IMR-90 (cell line): Measurements from ENCODE around the gene TTLL9. TPM values are rescaled to one million over a fixed set of nuclear protein-coding genes. Genes with fewer than 3 reads are reported as not detected.

Source experiments
- ATAC-seq: fragments of 200-7000 bp; cut with Tn5 transposase; 2 replicates; pipeline ENCODE4 v1.9.1; 2020; ENCODE audit warnings: low read depth, mild to moderate bottlenecking, moderate library complexity
- BruUV-seq: library from RNA; stranded (reverse); fragments of 400-500 nt; replicated peaks from 2 replicates; lab custom pipeline; 2021; lab: Mats Ljungman, UMichigan
- CTCF ChIA-PET: fragments of 300-600 bp; formaldehyde crosslinking; extraction: SDS; loops from one replicate; lab custom pipeline; 2021; ENCODE audit warnings: antibody characterized with exemption; lab: Yijun Ruan, JAX
- POLR2A ChIA-PET: fragments of 300-600 bp; sonication (Branson Sonifier 250); formaldehyde crosslinking; loops from one replicate; lab custom pipeline; 2022; ENCODE audit warnings: antibody characterized with exemption; ENCODE audit not compliant: unreplicated experiment; lab: Charles Lee
- DNase-seq: peaks from one replicate; pipeline ENCODE4 v3.0.0; 2013
- H2AFZ ChIP-seq: replicated peaks from 2 replicates; pipeline ENCODE3; 2013; ENCODE audit warnings: low read length, mild to moderate bottlenecking; ENCODE audit not compliant: poor library complexity
- H2AK5ac ChIP-seq: 2 replicates; pipeline ENCODE4 v1.6.1; 2013; ENCODE audit warnings: low read depth, low read length, inconsistent platforms
- H2AK9ac ChIP-seq: replicated peaks from 2 replicates; pipeline ENCODE3; 2013; ENCODE audit warnings: mild to moderate bottlenecking, low read depth, low read length, moderate library complexity; ENCODE audit not compliant: poor library complexity
- H2BK120ac ChIP-seq: 2 replicates; pipeline ENCODE4 v1.6.1; 2013; ENCODE audit warnings: low read depth, low read length, inconsistent platforms
- H2BK15ac ChIP-seq: 3 replicates; pipeline ENCODE4 v1.6.1; 2013; ENCODE audit warnings: low read depth, low read length, inconsistent platforms
- H2BK20ac ChIP-seq: 2 replicates; pipeline ENCODE4 v1.6.1; 2013; ENCODE audit warnings: low read depth, mild to moderate bottlenecking, inconsistent platforms, low read length, moderate library complexity
- H2BK5ac ChIP-seq: 2 replicates; pipeline ENCODE4 v1.6.1; 2013; ENCODE audit warnings: mild to moderate bottlenecking, low read depth, low read length, inconsistent platforms; ENCODE audit not compliant: poor library complexity, severe bottlenecking
- H3K14ac ChIP-seq: replicated peaks from 2 replicates; pipeline ENCODE4 v1.6.1; 2013; ENCODE audit warnings: low read depth, low read length, inconsistent platforms
- H3K18ac ChIP-seq: 2 replicates; pipeline ENCODE4 v1.6.1; 2013; ENCODE audit warnings: low read depth, low read length, control low read depth
- H3K23ac ChIP-seq: 2 replicates; pipeline ENCODE4 v1.6.1; 2013; ENCODE audit warnings: low read depth, low read length, inconsistent platforms
- H3K27ac ChIP-seq: 2 replicates; pipeline ENCODE4 v1.5.1; 2013; ENCODE audit warnings: mild to moderate bottlenecking, control low read depth, low read length; ENCODE audit not compliant: insufficient read depth
- H3K27me3 ChIP-seq: 2 replicates; pipeline ENCODE4 v1.6.1; 2013; ENCODE audit warnings: low read length; ENCODE audit not compliant: control insufficient read depth, insufficient read depth
- H3K36me3 ChIP-seq: 2 replicates; pipeline ENCODE4 v1.6.1; 2013; ENCODE audit warnings: low read length, mixed read lengths; ENCODE audit not compliant: control insufficient read depth, insufficient read depth
- H3K4ac ChIP-seq: 2 replicates; pipeline ENCODE4 v1.6.1; 2013; ENCODE audit warnings: low read depth, low read length, inconsistent platforms
- H3K4me1 ChIP-seq: 2 replicates; pipeline ENCODE4 v1.6.1; 2013; ENCODE audit warnings: low read length, mixed read lengths; ENCODE audit not compliant: control insufficient read depth, insufficient read depth
- H3K4me2 ChIP-seq: 2 replicates; pipeline ENCODE4 v1.6.1; 2013; ENCODE audit warnings: low read depth, mild to moderate bottlenecking, control low read depth, low read length, moderate library complexity
- H3K4me3 ChIP-seq: 2 replicates; pipeline ENCODE4 v1.5.1; 2013; ENCODE audit warnings: low read depth, mild to moderate bottlenecking, control low read depth, low read length, moderate library complexity; ENCODE audit not compliant: insufficient read depth
- H3K56ac ChIP-seq: 2 replicates; pipeline ENCODE4 v1.6.1; 2013; ENCODE audit warnings: low read length, inconsistent platforms; ENCODE audit not compliant: insufficient read depth; ENCODE audit errors: extremely low read depth
- H3K79me1 ChIP-seq, 2 experiments: 2 replicates each; pipeline ENCODE4 v1.6.1; 2013; ENCODE audit warnings: low read length in 2 of 2, inconsistent platforms in 1 of 2, low read depth in 1 of 2
- H3K9ac ChIP-seq: 2 replicates; pipeline ENCODE4 v1.6.1; 2013; ENCODE audit warnings: low read depth, low read length, control low read depth
- H3K9me1 ChIP-seq: 2 replicates; pipeline ENCODE4 v1.6.1; 2013; ENCODE audit warnings: low read length, inconsistent platforms; ENCODE audit not compliant: insufficient read depth
- H3K9me3 ChIP-seq: 2 replicates; pipeline ENCODE4 v1.6.1; 2013; ENCODE audit warnings: low read length; ENCODE audit not compliant: control insufficient read depth, insufficient read depth
- H4K20me1 ChIP-seq: 2 replicates; pipeline ENCODE4 v1.6.1; 2013; ENCODE audit warnings: low read length, inconsistent platforms; ENCODE audit not compliant: insufficient read depth
- H4K5ac ChIP-seq: 2 replicates; pipeline ENCODE4 v1.6.1; 2013; ENCODE audit warnings: mild to moderate bottlenecking, low read depth, low read length, control low read depth
- H4K8ac ChIP-seq, 2 experiments: 2 replicates each; pipeline ENCODE4 v1.6.1; 2013; ENCODE audit warnings: low read depth in 2 of 2, low read length in 2 of 2, control low read depth in 1 of 2, inconsistent platforms in 1 of 2
- H4K91ac ChIP-seq: 2 replicates; pipeline ENCODE4 v1.6.1; 2013; ENCODE audit warnings: low read depth, low read length, inconsistent platforms; ENCODE audit not compliant: insufficient read depth
- BHLHE40 ChIP-seq: fragments of 150-350 bp; IDR thresholded peaks from 2 replicates; pipeline ENCODE4 v1.6.1; 2016; ENCODE audit warnings: mild to moderate bottlenecking, low read depth, low read length
- CEBPB ChIP-seq: IDR thresholded peaks from 2 replicates; pipeline ENCODE4 v1.6.1; 2012; ENCODE audit warnings: low read depth, low read length, improper control_type of control experiment
- CHD1 ChIP-seq: IDR thresholded peaks from 2 replicates; pipeline ENCODE4 v1.6.1; 2012; ENCODE audit warnings: low read depth, low read length, improper control_type of control experiment
- FOS ChIP-seq: fragments of 150-350 bp; IDR thresholded peaks from 2 replicates; pipeline ENCODE4 v1.6.1; 2016; ENCODE audit warnings: low read depth, low read length
- MAFK ChIP-seq: IDR thresholded peaks from 2 replicates; pipeline ENCODE4 v1.6.1; 2012; ENCODE audit warnings: low read depth, low read length, improper control_type of control experiment
- MAZ ChIP-seq: IDR thresholded peaks from 2 replicates; pipeline ENCODE4 v1.6.1; 2012; ENCODE audit warnings: low read depth, mild to moderate bottlenecking, low read length, improper control_type of control experiment, moderate library complexity, borderline replicate concordance
- NFE2L2 ChIP-seq: fragments of 150-350 bp; IDR thresholded peaks from 2 replicates; pipeline ENCODE4 v1.6.1; 2016; ENCODE audit warnings: low read depth, mild to moderate bottlenecking, low read length
- POLR2A ChIP-seq: IDR thresholded peaks from 2 replicates; pipeline ENCODE4 v1.6.1; 2012; ENCODE audit warnings: mild to moderate bottlenecking, low read depth, low read length
- RAD21 ChIP-seq: IDR thresholded peaks from 2 replicates; pipeline ENCODE4 v1.6.1; 2012; ENCODE audit warnings: low read length, improper control_type of control experiment
- RCOR1 ChIP-seq: IDR thresholded peaks from 2 replicates; pipeline ENCODE4 v1.6.1; 2012; ENCODE audit warnings: mild to moderate bottlenecking, low read length, improper control_type of control experiment; ENCODE audit not compliant: insufficient replicate concordance
- RFX5 ChIP-seq: IDR thresholded peaks from 2 replicates; pipeline ENCODE4 v1.8.0; 2012; ENCODE audit warnings: low read depth, mild to moderate bottlenecking, low read length, moderate library complexity
- SMC3 ChIP-seq: fragments of 150-350 bp; IDR thresholded peaks from 2 replicates; pipeline ENCODE4 v1.6.1; 2016; ENCODE audit warnings: low read depth, mild to moderate bottlenecking, antibody characterized with exemption, low read length, moderate library complexity
- WGBS, 2 experiments: methylation state at CpG; one replicate each; pipeline versions ENCODE4 v1.1.5 to v1.1.7; 2013; ENCODE audit warnings: missing lambda C conversion rate in 2 of 2; ENCODE audit not compliant: insufficient read length in 1 of 2; ENCODE audit errors: extremely low coverage in 2 of 2; 5-methylcytosine and 5-hydroxymethylcytosine counted together
- dilution Hi-C: fragments of 300-500 bp; cut with HindIII; formaldehyde crosslinking; loops from one replicate; pipeline ENCODE4 v1.14.3; 2018; ENCODE audit warnings: low sequenced_read_pairs; ENCODE audit not compliant: unreplicated experiment
- in situ Hi-C: fragments of 300-500 bp; cut with MboI; formaldehyde crosslinking; loops from 3 replicates; pipeline ENCODE4 v1.14.3; 2019; ENCODE audit warnings: low sequenced_read_pairs, inconsistent platforms, mixed read lengths
- intact Hi-C: fragments of 100-400 bp; cut with micrococcal nuclease; formaldehyde crosslinking; loops from 2 replicates; pipeline ENCODE4 v1.10.0; 2022
- polyA plus RNA-seq, 3 experiments: library from polyadenylated mRNA; depleted of rRNA; stranded (reverse); fragments of >200 nt; gene quantifications; 2 replicates each; pipeline ENCODE4 v1.2.3, GENCODE V29; 2012; ENCODE audit warnings: low replicate concordance in 1 of 3
- total RNA-seq: library from RNA; depleted of rRNA; stranded (reverse); fragments of >200 nt; gene quantifications from 2 replicates; pipeline ENCODE4 v1.2.3, GENCODE V29; 2012
- TF ChIP-seq, protein P1 (sequence below): fragments of 150-350 bp; IDR thresholded peaks from 2 replicates; pipeline ENCODE4 v1.6.1; 2017; ENCODE audit warnings: mild to moderate bottlenecking, antibody characterized with exemption, low read length, low read depth
- TF ChIP-seq, protein P2 (sequence below): conservative IDR thresholded peaks from 2 replicates; pipeline ENCODE4 v1.5.1; 2012; ENCODE audit warnings: mild to moderate bottlenecking, low read depth, low read length, improper control_type of control experiment
- TF ChIP-seq, protein P3 (sequence below): fragments of 150-350 bp; IDR thresholded peaks from 2 replicates; pipeline ENCODE4 v1.6.1; 2016; ENCODE audit warnings: low read depth, mild to moderate bottlenecking, low read length, moderate library complexity, borderline replicate concordance

TTLL9 gene
- total and polyA plus RNA-seq, 2 of the 4 experiments (the other 2 are of a cell fraction) = not detected

DNA sequence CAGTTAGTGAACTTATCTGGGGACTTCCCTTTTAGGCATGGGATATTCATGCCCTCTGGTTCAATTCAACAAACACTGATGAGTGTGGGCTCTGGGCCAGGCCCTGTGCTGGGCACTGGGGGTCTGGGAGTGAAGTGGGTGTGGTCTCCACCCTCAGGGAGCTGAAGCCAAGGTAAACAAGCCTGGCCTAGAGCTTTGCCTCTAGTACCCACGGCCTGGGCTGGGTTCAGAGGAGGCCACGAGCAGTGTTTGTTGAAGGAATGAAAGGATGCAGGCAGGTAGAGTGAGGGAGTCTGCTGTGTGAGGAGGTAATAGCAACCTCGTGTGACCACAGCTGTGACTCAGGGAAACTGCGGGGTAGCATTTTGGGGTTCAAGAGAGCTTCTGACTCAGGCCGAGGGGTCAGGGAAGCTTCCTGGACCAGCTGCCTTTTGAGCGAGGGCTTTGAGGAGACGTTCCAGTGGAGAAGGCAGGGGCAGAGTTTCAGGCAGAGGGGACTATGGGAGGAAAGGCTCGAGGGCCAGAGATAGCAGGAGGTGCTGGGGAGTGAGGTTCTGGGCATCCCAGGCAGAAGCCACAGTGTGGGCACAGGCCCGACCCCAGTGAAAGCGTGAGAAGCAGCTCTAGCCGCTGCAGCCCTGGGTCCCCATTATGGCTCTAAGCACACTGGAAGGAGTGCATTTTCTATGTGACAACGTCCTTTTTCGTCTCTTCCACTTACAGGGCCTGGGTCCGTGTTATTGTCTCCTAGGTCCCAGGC is 45.7 kb upstream of the TTLL9 start:
- in situ Hi-C loops (loop anchor here (5.0 to 25.0 kb wide), 4 partner anchors 130 to 838 kb away; partner anchors contain the start of genes C20orf203 and PDRG1), dilution Hi-C loops (no loop called here), intact Hi-C loops (loop anchor here (5.0 kb wide), 1 partner anchor 383 kb away; the partner anchor contains the start of genes PLAGL2 and POFUT1)
- Histone ChIP-seq H3K9me3 (no peaks in the 10 kb centered on the region), H3K4me3 (no peak overlapping the region), H3K14ac (no peak overlapping the region), H3K9ac (no peak overlapping the region), H3K79me1 (no peaks in the 10 kb centered on the region; a peak in 1 of 4 replicates), H2AK5ac (no peak overlapping the region), H2AFZ (no peak overlapping the region), H3K18ac (no peak overlapping the region), H4K8ac (no peak overlapping the region), H3K4me2 (no peak overlapping the region), H3K56ac (no peak overlapping the region), H3K27me3 (peaks cover 3% of the 10 kb centered on the region), H3K4ac (no peak overlapping the region), H3K23ac (no peak overlapping the region), H2BK120ac (no peak overlapping the region), H4K5ac (no peak overlapping the region), H3K9me1 (no peaks in the 10 kb centered on the region), H2BK15ac (no peak overlapping the region), H4K20me1 (no peaks in the 10 kb centered on the region), H2AK9ac (peak overlapping the region; percentile 65), H4K91ac (no peak overlapping the region), H2BK20ac (no peak overlapping the region), H3K36me3 (no peaks in the 10 kb centered on the region), H2BK5ac (no peak overlapping the region), H3K27ac (no peak overlapping the region), H3K4me1 (no peaks in the 10 kb centered on the region)
- WGBS, 2 experiments = 86% methylated on average over 10 of the region's 14 CpGs; no CpG with 5 or more reads in 1 of the 2 experiments
- ATAC-seq (no peak), DNase-seq (no peak)
- BruUV-seq = no TSS peak
- ChIA-PET CTCF (no interaction called here), POLR2A (no interaction called here)
- TF ChIP-seq CEBPB (no peak), POLR2A (no peak), RFX5 (no peak), SMC3 (no peak), BHLHE40 (no peak), RAD21 (no peak), NFE2L2 (no peak), MAFK (no peak), MAZ (no peak), FOS (no peak), RCOR1 (no peak), CHD1 (no peak)
- TF ChIP-seq, protein P1, sequence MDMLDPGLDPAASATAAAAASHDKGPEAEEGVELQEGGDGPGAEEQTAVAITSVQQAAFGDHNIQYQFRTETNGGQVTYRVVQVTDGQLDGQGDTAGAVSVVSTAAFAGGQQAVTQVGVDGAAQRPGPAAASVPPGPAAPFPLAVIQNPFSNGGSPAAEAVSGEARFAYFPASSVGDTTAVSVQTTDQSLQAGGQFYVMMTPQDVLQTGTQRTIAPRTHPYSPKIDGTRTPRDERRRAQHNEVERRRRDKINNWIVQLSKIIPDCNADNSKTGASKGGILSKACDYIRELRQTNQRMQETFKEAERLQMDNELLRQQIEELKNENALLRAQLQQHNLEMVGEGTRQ = no peak
- TF ChIP-seq, protein P2, sequence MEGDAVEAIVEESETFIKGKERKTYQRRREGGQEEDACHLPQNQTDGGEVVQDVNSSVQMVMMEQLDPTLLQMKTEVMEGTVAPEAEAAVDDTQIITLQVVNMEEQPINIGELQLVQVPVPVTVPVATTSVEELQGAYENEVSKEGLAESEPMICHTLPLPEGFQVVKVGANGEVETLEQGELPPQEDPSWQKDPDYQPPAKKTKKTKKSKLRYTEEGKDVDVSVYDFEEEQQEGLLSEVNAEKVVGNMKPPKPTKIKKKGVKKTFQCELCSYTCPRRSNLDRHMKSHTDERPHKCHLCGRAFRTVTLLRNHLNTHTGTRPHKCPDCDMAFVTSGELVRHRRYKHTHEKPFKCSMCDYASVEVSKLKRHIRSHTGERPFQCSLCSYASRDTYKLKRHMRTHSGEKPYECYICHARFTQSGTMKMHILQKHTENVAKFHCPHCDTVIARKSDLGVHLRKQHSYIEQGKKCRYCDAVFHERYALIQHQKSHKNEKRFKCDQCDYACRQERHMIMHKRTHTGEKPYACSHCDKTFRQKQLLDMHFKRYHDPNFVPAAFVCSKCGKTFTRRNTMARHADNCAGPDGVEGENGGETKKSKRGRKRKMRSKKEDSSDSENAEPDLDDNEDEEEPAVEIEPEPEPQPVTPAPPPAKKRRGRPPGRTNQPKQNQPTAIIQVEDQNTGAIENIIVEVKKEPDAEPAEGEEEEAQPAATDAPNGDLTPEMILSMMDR = no peak
- TF ChIP-seq, protein P3, sequence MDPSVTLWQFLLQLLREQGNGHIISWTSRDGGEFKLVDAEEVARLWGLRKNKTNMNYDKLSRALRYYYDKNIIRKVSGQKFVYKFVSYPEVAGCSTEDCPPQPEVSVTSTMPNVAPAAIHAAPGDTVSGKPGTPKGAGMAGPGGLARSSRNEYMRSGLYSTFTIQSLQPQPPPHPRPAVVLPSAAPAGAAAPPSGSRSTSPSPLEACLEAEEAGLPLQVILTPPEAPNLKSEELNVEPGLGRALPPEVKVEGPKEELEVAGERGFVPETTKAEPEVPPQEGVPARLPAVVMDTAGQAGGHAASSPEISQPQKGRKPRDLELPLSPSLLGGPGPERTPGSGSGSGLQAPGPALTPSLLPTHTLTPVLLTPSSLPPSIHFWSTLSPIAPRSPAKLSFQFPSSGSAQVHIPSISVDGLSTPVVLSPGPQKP = no peak
